HEK293 (cell line): ENCODE data around the gene SERINC2.

Source experiments
- CTCF ChIA-PET: fragments of 350-600 bp; formaldehyde crosslinking; extraction: SDS; loops from one replicate; lab custom pipeline; 2021; ENCODE audit warnings: antibody characterized with exemption; lab: Yijun Ruan, JAX
- POLR2A ChIA-PET: fragments of 300-600 bp; formaldehyde crosslinking; extraction: SDS; loops from one replicate; lab custom pipeline; 2020; ENCODE audit warnings: antibody characterized with exemption, inconsistent platforms; lab: Yijun Ruan, JAX
- H3K27ac ChIP-seq: fragments of 200-500 bp; sonication (Bioruptor generic); 2 replicates; pipeline ENCODE4 v1.5.1; 2014; ENCODE audit warnings: low read depth, low read length, control low read depth, inconsistent platforms; ENCODE audit errors: extremely low read depth
- H3K36me3 ChIP-seq, 2 experiments: fragments of 200-500 bp in 1 of 2; sonication (Bioruptor generic) in 1 of 2; 1 replicate in 1 of 2; 2 replicates in 1 of 2; pipeline ENCODE4 v1.5.1; 2014 to 2017; ENCODE audit warnings: inconsistent platforms in 2 of 2, low read length in 2 of 2; ENCODE audit not compliant: control insufficient read depth in 2 of 2, insufficient read depth in 1 of 2
- H3K4me1 ChIP-seq: fragments of 200-500 bp; sonication (Bioruptor generic); 2 replicates; pipeline ENCODE4 v1.5.1; 2014; ENCODE audit warnings: mild to moderate bottlenecking, low read length, inconsistent platforms; ENCODE audit not compliant: control insufficient read depth, insufficient read depth
- H3K4me3 ChIP-seq: 2 replicates; pipeline ENCODE4 v1.5.1; 2011; ENCODE audit warnings: low read depth, mild to moderate bottlenecking, control low read depth, low read length, moderate library complexity
- H3K9me3 ChIP-seq: fragments of 200-500 bp; sonication (Bioruptor generic); 2 replicates; pipeline ENCODE4 v1.5.1; 2014; ENCODE audit warnings: low read depth, low read length, inconsistent platforms; ENCODE audit not compliant: control insufficient read depth, insufficient read depth
- IKZF3 ChIP-seq: fragments of 450-650 bp; IDR thresholded peaks from 2 replicates; pipeline ENCODE4 v1.5.0; 2018; ENCODE audit warnings: missing biosample characterization, mild to moderate bottlenecking, missing genetic modification characterization, moderate library complexity
- KLF10 ChIP-seq: fragments of 450-650 bp; IDR thresholded peaks from 2 replicates; pipeline ENCODE4 v1.5.1; 2018; ENCODE audit warnings: missing biosample characterization, mild to moderate bottlenecking, missing genetic modification characterization
- OVOL3 ChIP-seq: fragments of 450-650 bp; formaldehyde crosslinking; IDR thresholded peaks from 2 replicates; pipeline ENCODE4 v1.5.1; 2016; ENCODE audit warnings: missing biosample characterization, missing genetic modification characterization
- PRDM2 ChIP-seq: fragments of 450-650 bp; formaldehyde crosslinking; IDR thresholded peaks from 2 replicates; pipeline ENCODE4 v1.5.1; 2016; ENCODE audit warnings: missing biosample characterization, missing genetic modification characterization, borderline replicate concordance
- RBAK ChIP-seq: fragments of 450-650 bp; formaldehyde crosslinking; IDR thresholded peaks from 2 replicates; pipeline ENCODE4 v1.5.1; 2016; ENCODE audit warnings: missing biosample characterization, missing genetic modification characterization
- ZBTB17 ChIP-seq: fragments of 450-650 bp; formaldehyde crosslinking; IDR thresholded peaks from 2 replicates; pipeline ENCODE4 v1.5.1; 2016; ENCODE audit warnings: missing biosample characterization, missing genetic modification characterization
- ZEB2 ChIP-seq: fragments of 450-650 bp; formaldehyde crosslinking; IDR thresholded peaks from 2 replicates; pipeline ENCODE4 v1.5.1; 2016; ENCODE audit warnings: missing biosample characterization, missing genetic modification characterization
- ZFP69B ChIP-seq: fragments of 450-650 bp; formaldehyde crosslinking; IDR thresholded peaks from 2 replicates; pipeline ENCODE4 v1.5.1; 2016; ENCODE audit warnings: missing biosample characterization, missing genetic modification characterization
- ZNF114 ChIP-seq: fragments of 450-650 bp; formaldehyde crosslinking; IDR thresholded peaks from 2 replicates; pipeline ENCODE4 v1.5.0; 2017; ENCODE audit warnings: missing biosample characterization, missing genetic modification characterization
- ZNF266 ChIP-seq: fragments of 450-650 bp; formaldehyde crosslinking; IDR thresholded peaks from 2 replicates; pipeline ENCODE4 v1.5.1; 2016; ENCODE audit warnings: missing biosample characterization, missing genetic modification characterization, low read depth
- ZNF292 ChIP-seq: fragments of 450-650 bp; formaldehyde crosslinking; IDR thresholded peaks from 2 replicates; pipeline ENCODE4 v1.5.1; 2016; ENCODE audit warnings: low read depth, missing biosample characterization, missing genetic modification characterization, borderline replicate concordance
- ZNF394 ChIP-seq: fragments of 450-650 bp; formaldehyde crosslinking; IDR thresholded peaks from 2 replicates; pipeline ENCODE4 v1.5.1; 2016; ENCODE audit warnings: missing biosample characterization, missing genetic modification characterization, mild to moderate bottlenecking, moderate library complexity, borderline replicate concordance
- ZNF621 ChIP-seq: fragments of 450-650 bp; formaldehyde crosslinking; IDR thresholded peaks from 2 replicates; pipeline ENCODE4 v1.5.1; 2017; ENCODE audit warnings: missing biosample characterization, missing genetic modification characterization
- ZNF623 ChIP-seq: fragments of 450-650 bp; formaldehyde crosslinking; IDR thresholded peaks from 2 replicates; pipeline ENCODE4 v1.5.1; 2016; ENCODE audit warnings: missing biosample characterization, missing genetic modification characterization
- ZNF624 ChIP-seq: fragments of 450-650 bp; formaldehyde crosslinking; IDR thresholded peaks from 2 replicates; pipeline ENCODE4 v1.5.1; 2017; ENCODE audit warnings: missing biosample characterization, missing genetic modification characterization
- ZNF704 ChIP-seq: fragments of 450-650 bp; formaldehyde crosslinking; IDR thresholded peaks from 2 replicates; pipeline ENCODE4 v1.5.1; 2016; ENCODE audit warnings: missing biosample characterization, missing genetic modification characterization

SERINC2 gene

GRCh38 chr1:31412732-31413404 is at the start of gene SERINC2:
Gene SERINC2, plus strand, starts transcription at chr1:31413213. Its CDS starts 53 bp downstream, at chr1:31413266.
- Histone ChIP-seq H3K36me3 (no peaks in the 10 kb centered on the region), H3K4me1 (no peaks in the 10 kb centered on the region; the same call in 1 of the 2 replicates), H3K4me3 (peak within 1 kb of the TSS; percentile 64), H3K27ac (peak within 1 kb of the TSS; percentile 34; the same call in 1 of the 2 replicates), H3K9me3 (no peaks in the 10 kb centered on the region)
- CTCF ChIA-PET: interaction anchor here (0.7 to 2.7 kb wide), 8 partner anchors 9 to 611 kb away, joined by 3 to 14 read pairs (median 7); no protein-coding TSS in a partner anchor
- POLR2A ChIA-PET: no interaction called here
- TF ChIP-seq IKZF3 (tag by site-specific recombination) (no peak), ZNF266 (tag by site-specific recombination) (no peak), ZFP69B (tag by site-specific recombination) (no peak), KLF10 (tag by site-specific recombination) (peak; percentile 40; the same call in 1 of the 2 replicates), ZNF114 (no peak), ZNF704 (tag by site-specific recombination) (no peak), ZBTB17 (tag by site-specific recombination) (peak; percentile 54; the same call in 1 of the 2 replicates), ZNF624 (tag by site-specific recombination) (no peak), PRDM2 (tag by site-specific recombination) (no peak), ZNF623 (tag by site-specific recombination) (peak; percentile 50), ZNF621 (tag by site-specific recombination) (no peak), ZEB2 (tag by site-specific recombination) (peak; percentile 59; the same call in 1 of the 2 replicates), RBAK (no peak)

- no peak overlapping the region for H3K27ac ChIP-seq
- no peak for TF ChIP-seq OVOL3 (tag by site-specific recombination)
- TF ChIP-seq ZNF292: no peak
- no peak for TF ChIP-seq ZNF704 (tag by site-specific recombination)
- TF ChIP-seq ZNF394 (tag by site-specific recombination): no peak
Observed at GRCh38 chr1:31364561-31365250, 48.3 kb upstream of the SERINC2 start.

More at GRCh38 chr1:31364561-31365250, 48.3 kb upstream of the SERINC2 start:
- H3K36me3 ChIP-seq: peaks cover 0 to 58% of the 10 kb centered on the region in 2 experiments; a peak in 1 of 3 replicates
- ChIA-PET POLR2A (no interaction called here), CTCF (no interaction called here)
- H3K4me3 ChIP-seq: no peak overlapping the region
- no peaks in the 10 kb centered on the region for H3K9me3 ChIP-seq
- H3K4me1 ChIP-seq: no peaks in the 10 kb centered on the region
